K562 (cell line): ENCODE measurements around the gene NDUFS5. TPM values are rescaled to one million over a fixed set of nuclear protein-coding genes. Genes with fewer than 3 reads are reported as not detected.

Source experiments
- ATAC-seq: fragments of 200-7000 bp; cut with Tn5 transposase; 3 replicates; pipeline ENCODE4 v1.9.1; 2020; ENCODE audit warnings: moderate library complexity
- BruUV-seq: library from RNA; stranded (reverse); fragments of 400-500 nt; replicated peaks from 2 replicates; lab custom pipeline; 2021; lab: Mats Ljungman, UMichigan
- CTCF ChIA-PET: fragments of 300-600 bp; formaldehyde crosslinking; extraction: SDS; loops from one replicate; lab custom pipeline; 2021; ENCODE audit warnings: low intra/inter-chr PET ratio; lab: Yijun Ruan, JAX
- POLR2A ChIA-PET: fragments of 300-600, 350-650 bp; sonication (Branson Sonifier 250); formaldehyde crosslinking; extraction: SDS; loops from one replicate; lab custom pipeline; 2021; ENCODE audit warnings: antibody characterized with exemption, inconsistent platforms; lab: Yijun Ruan, JAX
- DNase-seq, 4 experiments: peaks; one replicate each; pipeline versions ENCODE4 v3.0.0 to v3.0.0-alpha.2; 2011 to 2018; ENCODE audit warnings: low spot score in 3 of 4, mixed read lengths in 3 of 4; ENCODE audit errors: extremely low read depth in 1 of 4
- FAIRE-seq: peaks from 2 replicates; lab custom pipeline; 2011; peaks lifted over from hg19 to GRCh38; lab: Jason Lieb, UNC
- H2AFZ ChIP-seq: 2 replicates; pipeline ENCODE4 v1.6.0; 2011; ENCODE audit warnings: low read depth, low read length, control low read depth, inconsistent platforms
- H3K27ac ChIP-seq: fragments of 200-600 bp; 3 replicates; pipeline ENCODE4 v1.8.0; 2011; ENCODE audit warnings: low read depth, mild to moderate bottlenecking, control low read depth, inconsistent platforms, low read length, moderate library complexity, mixed read lengths; ENCODE audit errors: extremely low read depth
- H3K27me3 ChIP-seq, 2 experiments: fragments of 300-600 bp in 1 of 2; 2 replicates in 1 of 2; 3 replicates in 1 of 2; pipeline versions ENCODE4 v1.6.0 to v1.8.0; 2011; ENCODE audit warnings: inconsistent platforms in 2 of 2, low read length in 2 of 2, mild to moderate bottlenecking in 1 of 2, mixed read lengths in 1 of 2, moderate library complexity in 1 of 2; ENCODE audit not compliant: control insufficient read depth in 2 of 2, insufficient read depth in 2 of 2
- H3K36me3 ChIP-seq: fragments of 300-600 bp; 3 replicates; pipeline ENCODE4 v1.8.0; 2011; ENCODE audit warnings: mild to moderate bottlenecking, low read length, inconsistent platforms; ENCODE audit not compliant: control insufficient read depth, insufficient read depth
- H3K4me1 ChIP-seq, 2 experiments: fragments of 200-600 bp in 1 of 2; replicated peaks in 1 of 2; 2 replicates in 1 of 2; 3 replicates in 1 of 2; pipeline versions ENCODE4 v1.5.1 to v1.8.0; 2011; ENCODE audit warnings: inconsistent platforms in 2 of 2, low read length in 2 of 2, mild to moderate bottlenecking in 1 of 2, mixed read lengths in 1 of 2, moderate library complexity in 1 of 2; ENCODE audit not compliant: control insufficient read depth in 2 of 2, insufficient read depth in 2 of 2
- H3K4me2 ChIP-seq: 2 replicates; pipeline ENCODE4 v1.6.1; 2011; ENCODE audit warnings: low read length, control low read depth, inconsistent platforms, mixed read lengths; ENCODE audit not compliant: insufficient read depth
- H3K4me3 ChIP-seq: fragments of 200-600 bp; sonication (generic), shearing (Covaris generic); 2 replicates; pipeline ENCODE4 v1.5.1; 2016; ENCODE audit warnings: control low read depth, inconsistent platforms
- H3K79me2 ChIP-seq: fragments of 200-600 bp; 3 replicates; pipeline ENCODE4 v1.8.0; 2011; ENCODE audit warnings: low read length, inconsistent platforms; ENCODE audit not compliant: control insufficient read depth, insufficient read depth
- H3K9ac ChIP-seq, 2 experiments: 2 replicates each; pipeline versions ENCODE4 v1.6.0 to v1.6.1; 2011; ENCODE audit warnings: low read depth in 2 of 2, low read length in 2 of 2, control low read depth in 1 of 2, inconsistent platforms in 1 of 2, mild to moderate bottlenecking in 1 of 2, mixed read lengths in 1 of 2; ENCODE audit not compliant: insufficient read depth in 1 of 2
- H3K9me1 ChIP-seq: one replicate; pipeline ENCODE4 v1.6.0; 2011; ENCODE audit warnings: inconsistent platforms, mild to moderate bottlenecking, low read length, moderate library complexity; ENCODE audit not compliant: control insufficient read depth, insufficient read depth
- H3K9me3 ChIP-seq: replicated peaks from 2 replicates; pipeline ENCODE4 v1.5.1; 2011; ENCODE audit warnings: low read depth, low read length, inconsistent platforms; ENCODE audit not compliant: control insufficient read depth, insufficient read depth
- H4K20me1 ChIP-seq: replicated peaks from 2 replicates; pipeline ENCODE4 v1.6.1; 2011; ENCODE audit warnings: low read length, inconsistent platforms, mixed read lengths; ENCODE audit not compliant: control insufficient read depth, insufficient read depth
- ADNP ChIP-seq: fragments of 200-800 bp; sonication (Bioruptor generic); IDR thresholded peaks from 2 replicates; pipeline ENCODE4 v1.6.1; 2016; ENCODE audit warnings: missing genetic modification characterization, missing compliant biosample characterization
- CHD1 ChIP-seq: fragments of 200-600 bp; sonication (generic); IDR thresholded peaks from one replicate; pipeline ENCODE4 v1.6.1; 2012; ENCODE audit warnings: mild to moderate bottlenecking, moderate library complexity, low read length, inconsistent platforms
- EHMT2 ChIP-seq: fragments of 450-650 bp; IDR thresholded peaks from 2 replicates; pipeline ENCODE4 v1.6.1; 2018; ENCODE audit warnings: antibody characterized with exemption
- LCOR ChIP-seq: sonication (generic); formaldehyde crosslinking; IDR thresholded peaks from 2 replicates; pipeline ENCODE4 v1.8.0; 2022; ENCODE audit warnings: mild to moderate bottlenecking, missing genetic modification reagents
- NONO ChIP-seq, 2 experiments: fragments of 200-400 bp in 1 of 2; fragments of 450-650 bp in 1 of 2; formaldehyde crosslinking in 1 of 2; IDR thresholded peaks; 2 replicates each; pipeline ENCODE4 v1.6.1; 2017; ENCODE audit warnings: low read depth in 2 of 2, mild to moderate bottlenecking in 2 of 2, moderate library complexity in 2 of 2, low read length in 1 of 2
- NR2C1 ChIP-seq, 2 experiments: fragments of 450-650 bp; IDR thresholded peaks; 2 replicates each; pipeline ENCODE4 v1.6.1; 2017; ENCODE audit warnings: mild to moderate bottlenecking in 2 of 2, antibody characterized with exemption in 1 of 2, inconsistent platforms in 1 of 2, missing compliant biosample characterization in 1 of 2, missing genetic modification characterization in 1 of 2
- RB1 ChIP-seq: fragments of 450-650 bp; IDR thresholded peaks from 2 replicates; pipeline ENCODE4 v1.6.1; 2017; ENCODE audit warnings: low read depth, mild to moderate bottlenecking
- RBFOX2 ChIP-seq: fragments of 200-400 bp; formaldehyde crosslinking; IDR thresholded peaks from 2 replicates; pipeline ENCODE4 v1.6.1; 2017; ENCODE audit warnings: low read depth, mild to moderate bottlenecking, low read length, moderate library complexity
- TEAD4 ChIP-seq, 2 experiments: sonication (generic) in 1 of 2; formaldehyde crosslinking in 1 of 2; IDR thresholded peaks; 2 replicates each; pipeline versions ENCODE4 v1.6.1 to v1.8.0; 2012 to 2022; ENCODE audit warnings: borderline replicate concordance in 1 of 2, inconsistent platforms in 1 of 2, low read length in 1 of 2, mild to moderate bottlenecking in 1 of 2, missing genetic modification reagents in 1 of 2
- ZC3H8 ChIP-seq: fragments of 450-650 bp; IDR thresholded peaks from 2 replicates; pipeline ENCODE4 v1.6.1; 2017
- ZNF174 ChIP-seq: fragments of 250-450 bp; sonication (Bioruptor Pico); IDR thresholded peaks from 2 replicates; pipeline ENCODE4 v1.4.0; 2020; ENCODE audit warnings: mild to moderate bottlenecking
- ZNF431 ChIP-seq: sonication (generic); formaldehyde crosslinking; IDR thresholded peaks from 2 replicates; pipeline ENCODE4 v1.8.0; 2022; ENCODE audit warnings: mild to moderate bottlenecking, missing genetic modification reagents
- WGBS: fragments of 100-300 bp; shearing (Covaris generic); methylation state at CpG from one replicate; pipeline ENCODE4 v1.1.6; 2016; ENCODE audit warnings: low coverage, mixed read lengths; ENCODE audit not compliant: insufficient coverage; ENCODE audit errors: missing lambda C conversion rate; 5-methylcytosine and 5-hydroxymethylcytosine counted together
- in situ Hi-C: fragments of 300-500 bp; cut with MboI; formaldehyde crosslinking; loops from 4 replicates; pipeline ENCODE4 v1.15.0; 2018; ENCODE audit warnings: inconsistent platforms, mixed read lengths
- intact Hi-C: fragments of 100-400 bp; cut with micrococcal nuclease; formaldehyde crosslinking; loops from 2 replicates; pipeline ENCODE4 v1.14.2; 2022
- polyA plus RNA-seq, 8 experiments: library from polyadenylated mRNA; depleted of rRNA in 4 of 8; stranded (reverse) in 5 of 8; unstranded in 3 of 8; fragments of >200 nt; fragmentation: Nextera tagmentation in 2 of 8; fragmentation: Illumina TruSeq in 1 of 8; extraction: Ambion mirVana in 2 of 8; extraction: Trizol in 1 of 8; gene quantifications; 2 replicates each; pipeline versions ENCODE4 v1.2.1 to v1.2.3, GENCODE V29; 2011 to 2014; ENCODE audit warnings: inconsistent platforms in 1 of 8, missing spikeins in 1 of 8
- total RNA-seq, 7 experiments: library from RNA; depleted of rRNA in 6 of 7; stranded (reverse); fragments of >200 nt in 6 of 7; fragmentation: Illumina TruSeq in 2 of 7; extraction: Trizol in 2 of 7; gene quantifications; 2 replicates each; pipeline versions ENCODE4 v1.2.1 to v1.2.3, GENCODE V29; 2011 to 2021; ENCODE audit warnings: low replicate concordance in 1 of 7
- TF ChIP-seq, protein P1 (sequence below): fragments of 450-650 bp; formaldehyde crosslinking; IDR thresholded peaks from 2 replicates; pipeline ENCODE4 v1.4.0; 2022; ENCODE audit warnings: missing genetic modification characterization
- TF ChIP-seq, protein P2 (sequence below): sonication (generic); formaldehyde crosslinking; IDR thresholded peaks from 2 replicates; pipeline ENCODE4 v1.8.0; 2022; ENCODE audit warnings: mild to moderate bottlenecking, missing genetic modification reagents
- TF ChIP-seq, protein P3 (sequence below), 2 experiments: fragments of 450-650 bp in 1 of 2; sonication (generic) in 1 of 2; formaldehyde crosslinking in 1 of 2; IDR thresholded peaks in 1 of 2; conservative IDR thresholded peaks in 1 of 2; 2 replicates each; pipeline versions ENCODE4 v1.6.1 to v1.8.1; 2016 to 2023; ENCODE audit warnings: mild to moderate bottlenecking in 2 of 2, moderate library complexity in 2 of 2, inconsistent platforms in 1 of 2, missing genetic modification reagents in 1 of 2

NDUFS5 gene
- total and polyA plus RNA-seq, 9 of the 15 experiments (the other 6 are each of a cell fraction or from before 2014, with no cell fraction given): 499 to 2,737 (median 1,281) TPM

DNA sequence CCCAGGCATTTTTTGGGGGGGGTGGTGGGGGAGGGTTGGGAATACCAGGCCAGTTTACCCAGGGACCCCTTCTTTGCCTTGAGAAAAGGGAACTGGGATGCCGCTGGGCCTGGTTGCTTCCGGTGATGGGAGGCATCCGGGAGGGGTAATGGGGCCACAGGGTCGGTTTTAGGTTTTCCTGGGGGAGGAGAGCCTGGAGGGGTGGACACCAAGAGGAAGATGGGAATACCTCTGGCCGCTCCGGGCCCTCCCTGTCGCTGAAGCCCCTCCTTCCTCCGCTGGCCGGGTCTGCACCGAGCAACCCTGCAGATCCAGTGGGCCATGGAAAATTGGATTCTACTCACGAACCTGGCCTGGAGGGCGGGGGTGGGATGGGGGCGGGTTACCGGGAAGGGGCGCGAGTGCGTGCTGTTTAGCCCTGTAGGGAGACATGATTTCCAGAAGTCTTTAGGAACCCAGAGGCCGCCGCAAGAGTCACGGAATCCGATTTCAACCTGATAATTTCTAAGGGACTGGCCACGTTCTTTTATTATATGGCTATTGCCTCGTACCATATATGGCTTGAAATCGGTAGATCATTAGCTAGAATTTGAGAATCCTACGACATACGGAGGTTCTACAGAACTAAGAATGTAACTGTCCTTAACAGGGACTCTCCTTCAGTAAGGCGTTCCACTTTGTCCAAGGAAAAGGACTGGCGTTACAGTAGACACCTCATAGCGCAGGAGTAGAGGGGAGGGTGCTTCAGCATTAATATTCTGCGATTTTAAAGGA, 34.3 kb upstream of the NDUFS5 start (continued):
- TF ChIP-seq CHD1: peak; percentile 33

DNA sequence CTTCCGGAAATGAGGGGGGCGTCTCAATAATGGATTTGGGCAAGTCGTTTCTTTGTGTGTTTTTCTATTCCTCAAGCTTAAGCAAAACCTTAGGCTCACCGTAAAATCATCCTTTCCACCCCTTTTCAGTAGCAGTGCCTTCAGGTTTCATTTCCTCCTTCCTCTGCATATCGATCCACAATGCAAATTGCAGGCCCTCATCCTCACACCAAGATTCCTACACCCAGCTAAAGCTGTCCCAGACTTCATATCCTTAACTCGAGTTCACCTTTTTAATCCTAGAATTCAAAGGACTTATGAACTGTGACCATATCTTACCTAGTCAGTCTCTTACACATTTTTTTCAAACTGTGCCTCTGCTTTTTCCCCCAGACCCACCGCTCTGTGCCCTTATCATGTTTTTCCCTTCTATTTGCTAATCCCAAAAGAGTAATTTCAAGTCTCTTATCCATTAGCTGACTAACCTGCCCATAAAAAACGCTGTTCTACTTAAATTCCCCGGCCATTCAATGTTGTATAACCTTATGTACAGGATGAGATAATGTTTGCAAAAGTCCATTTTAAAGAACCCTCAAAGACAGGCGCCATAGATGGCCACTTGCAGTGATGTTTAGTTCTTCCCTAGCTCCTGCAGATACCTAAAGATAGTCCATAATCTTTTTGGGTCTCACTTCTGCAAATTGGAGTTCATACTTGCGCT, 33.6 kb upstream of the NDUFS5 start:
- ATAC-seq: no peak
- peaks cover 51% of the 10 kb centered on the region for H3K36me3 ChIP-seq
- TF ChIP-seq, protein P1, sequence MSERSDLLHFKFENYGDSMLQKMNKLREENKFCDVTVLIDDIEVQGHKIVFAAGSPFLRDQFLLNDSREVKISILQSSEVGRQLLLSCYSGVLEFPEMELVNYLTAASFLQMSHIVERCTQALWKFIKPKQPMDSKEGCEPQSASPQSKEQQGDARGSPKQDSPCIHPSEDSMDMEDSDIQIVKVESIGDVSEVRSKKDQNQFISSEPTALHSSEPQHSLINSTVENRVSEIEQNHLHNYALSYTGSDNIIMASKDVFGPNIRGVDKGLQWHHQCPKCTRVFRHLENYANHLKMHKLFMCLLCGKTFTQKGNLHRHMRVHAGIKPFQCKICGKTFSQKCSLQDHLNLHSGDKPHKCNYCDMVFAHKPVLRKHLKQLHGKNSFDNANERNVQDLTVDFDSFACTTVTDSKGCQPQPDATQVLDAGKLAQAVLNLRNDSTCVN (CRISPR knock-in tag): 0 out of 2 replicates have a peak, but pooled peaks have one; percentile 46
- TF ChIP-seq TEAD4 (IDR thresholded peaks at IDR 0.05; ENCODE audit: low read length): 0 out of 2 replicates have a peak, but pooled peaks have one; percentile 7
- no peak for TF ChIP-seq TEAD4 (CRISPR knock-in tag; IDR thresholded peaks at IDR 0.05; ENCODE audit: borderline replicate concordance)
- TF ChIP-seq RBFOX2: 0 out of 2 replicates have a peak, but pooled peaks have one; percentile 36
- TF ChIP-seq NR2C1 (IDR thresholded peaks at IDR 0.05): no peak
- TF ChIP-seq NR2C1 (tag; IDR thresholded peaks at IDR 0.05): no peak
- TF ChIP-seq, protein P2, sequence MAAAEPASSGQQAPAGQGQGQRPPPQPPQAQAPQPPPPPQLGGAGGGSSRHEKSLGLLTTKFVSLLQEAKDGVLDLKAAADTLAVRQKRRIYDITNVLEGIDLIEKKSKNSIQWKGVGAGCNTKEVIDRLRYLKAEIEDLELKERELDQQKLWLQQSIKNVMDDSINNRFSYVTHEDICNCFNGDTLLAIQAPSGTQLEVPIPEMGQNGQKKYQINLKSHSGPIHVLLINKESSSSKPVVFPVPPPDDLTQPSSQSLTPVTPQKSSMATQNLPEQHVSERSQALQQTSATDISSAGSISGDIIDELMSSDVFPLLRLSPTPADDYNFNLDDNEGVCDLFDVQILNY (CRISPR knock-in tag): no peak
- TF ChIP-seq EHMT2: no peak
- TF ChIP-seq NONO (IDR thresholded peaks at IDR 0.05; ENCODE audit: low read depth in 2 of 2, low read length in 1 of 2): no peak
- TF ChIP-seq, protein P3, sequence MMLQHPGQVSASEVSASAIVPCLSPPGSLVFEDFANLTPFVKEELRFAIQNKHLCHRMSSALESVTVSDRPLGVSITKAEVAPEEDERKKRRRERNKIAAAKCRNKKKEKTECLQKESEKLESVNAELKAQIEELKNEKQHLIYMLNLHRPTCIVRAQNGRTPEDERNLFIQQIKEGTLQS (IDR thresholded peaks at IDR 0.05): no peak
- TF ChIP-seq, protein P3 (CRISPR knock-in tag; conservative IDR thresholded peaks at IDR 0.05): no peak
- no peak for TF ChIP-seq ZNF431 (CRISPR knock-in tag)
- no peak for TF ChIP-seq ADNP (tag)
- no peak for TF ChIP-seq RB1
- TF ChIP-seq ZNF174: no peak
- no peak for TF ChIP-seq ZC3H8
- no peak for TF ChIP-seq LCOR (CRISPR knock-in tag)

More for the DNA sequence above, 33.6 kb upstream of the NDUFS5 start:
- intact Hi-C loops: no loop called here
- POLR2A ChIA-PET: interaction anchor here (0.7 kb wide), 1 partner anchor 10 kb away, joined by 3 read pairs; no protein-coding TSS in a partner anchor
- peak overlapping the region; percentile 90 for H3K4me2 ChIP-seq
- 14% methylated on average over 11 of the region's 11 CpGs for WGBS
- H3K27ac ChIP-seq: peak overlapping the region; percentile 90
- H3K4me3 ChIP-seq: peak overlapping the region; percentile 99
- peaks cover 13% of the 10 kb centered on the region for H4K20me1 ChIP-seq
- H2AFZ ChIP-seq: no peak overlapping the region
- H3K9ac ChIP-seq: peak overlapping the region; percentile 86 to 97
- H3K9me3 ChIP-seq: no peaks in the 10 kb centered on the region
- in situ Hi-C loops: no loop called here
- CTCF ChIA-PET: no interaction called here
- peaks cover 5% of the 10 kb centered on the region for H3K9me1 ChIP-seq
- BruUV-seq: no TSS peak
- DNase-seq (peak in 1 of 4 experiments; percentile 7), FAIRE-seq (no peak)
- peaks cover 0 to 17% of the 10 kb centered on the region in 2 experiments; a peak in 3 of 5 replicates for H3K4me1 ChIP-seq
- H3K27me3 ChIP-seq: no peaks in the 10 kb centered on the region
- peaks cover 67% of the 10 kb centered on the region for H3K79me2 ChIP-seq
